ENCODE measurements around the gene DEPP1.
A peak's percentile ranks its signal among the peaks of the same experiment; 100 is the strongest.
"Not testable (repeated sequence)": the region's sequence is repeated elsewhere in the genome, so short reads cannot be mapped to it uniquely, and the experiment has no call there.

Gene DEPP1, protein sequence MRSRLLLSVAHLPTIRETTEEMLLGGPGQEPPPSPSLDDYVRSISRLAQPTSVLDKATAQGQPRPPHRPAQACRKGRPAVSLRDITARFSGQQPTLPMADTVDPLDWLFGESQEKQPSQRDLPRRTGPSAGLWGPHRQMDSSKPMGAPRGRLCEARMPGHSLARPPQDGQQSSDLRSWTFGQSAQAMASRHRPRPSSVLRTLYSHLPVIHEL

DNA sequence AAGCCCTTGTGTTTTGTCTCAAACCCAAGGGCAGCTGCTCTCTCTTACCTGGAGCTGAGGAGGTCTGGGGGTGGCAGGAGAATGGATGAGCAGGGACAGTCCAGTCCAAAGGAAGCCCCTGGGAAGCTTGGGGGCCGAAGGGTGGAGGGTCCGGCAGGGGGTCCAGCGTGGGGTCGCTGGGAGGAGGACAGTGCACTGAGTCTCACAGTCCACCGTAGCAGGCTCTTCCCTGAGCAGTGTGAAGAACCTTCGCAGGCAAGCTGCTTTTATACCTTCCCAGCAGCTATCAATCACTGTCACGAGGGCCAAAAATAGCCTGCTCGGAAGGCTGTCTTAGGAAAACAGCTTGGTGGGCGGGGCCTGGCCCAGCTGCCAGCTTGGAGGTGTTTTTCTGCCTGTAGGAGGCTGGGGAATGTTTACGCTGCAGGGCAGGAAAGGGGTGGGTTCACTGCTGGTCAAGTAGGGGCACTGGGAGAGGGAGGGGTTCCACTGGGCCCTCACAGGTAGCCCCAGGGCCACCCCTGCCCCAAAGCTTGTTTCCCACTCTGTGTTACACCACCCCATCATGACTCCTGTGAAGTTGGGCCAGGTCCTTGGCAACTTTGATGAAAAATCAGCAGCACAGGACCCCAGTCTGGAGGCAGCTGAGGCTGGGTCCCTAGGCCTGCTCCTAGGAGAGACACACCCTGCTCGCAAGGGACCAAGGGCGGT lies at the start of gene DEPP1:
DEPP1 (minus strand) TSS at position 240 of the 711 bp plus-strand sequence. CDS start 779 bp downstream, outside the sequence.
- peak; percentile 96 for DNase-seq (ENCODE audit: low read depth, low spot score)

DNA sequence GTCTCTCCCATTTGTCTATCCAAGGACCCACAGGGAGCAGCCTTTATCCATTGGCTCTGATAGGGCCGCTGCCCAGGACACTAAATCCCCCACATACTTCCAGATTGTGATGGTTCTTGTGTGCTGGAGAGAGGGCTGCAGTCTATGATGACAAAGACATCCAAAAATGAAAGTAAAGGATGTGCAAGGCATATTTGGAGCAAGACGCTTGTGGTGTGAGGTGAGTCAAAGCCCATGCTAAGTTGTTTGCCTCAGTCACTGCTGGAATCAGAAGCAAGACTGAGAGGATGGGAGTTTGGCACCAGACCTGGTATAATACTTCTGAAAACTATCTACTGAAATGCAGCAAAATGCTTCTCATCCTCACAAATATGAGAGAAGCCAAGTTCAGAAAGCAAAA lies 44.8 kb upstream of the DEPP1 start:
- DNase-seq (ENCODE audit: low read depth, low spot score): no peak

DNA sequence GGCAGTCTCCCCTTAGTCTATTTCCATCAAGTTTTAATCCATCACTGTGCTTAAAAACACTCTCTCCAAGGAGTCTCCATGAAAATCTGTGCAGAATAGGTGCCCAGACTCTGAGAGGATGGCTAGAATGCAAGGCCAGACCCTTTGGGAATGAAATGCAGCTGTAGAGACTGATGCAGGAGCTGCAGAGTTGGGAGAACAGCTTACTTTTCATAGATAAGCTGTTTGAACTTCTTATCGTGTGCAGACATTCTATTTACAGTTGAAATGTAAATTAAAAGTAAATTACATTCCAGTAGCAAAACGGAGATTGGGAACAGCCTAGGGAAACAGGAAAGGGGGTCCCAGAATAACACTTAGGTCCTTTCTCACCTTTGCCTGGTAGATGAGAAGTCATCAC lies 37.0 kb upstream of the DEPP1 start:
- no peak for DNase-seq (ENCODE audit: low read depth, low spot score)

DNA sequence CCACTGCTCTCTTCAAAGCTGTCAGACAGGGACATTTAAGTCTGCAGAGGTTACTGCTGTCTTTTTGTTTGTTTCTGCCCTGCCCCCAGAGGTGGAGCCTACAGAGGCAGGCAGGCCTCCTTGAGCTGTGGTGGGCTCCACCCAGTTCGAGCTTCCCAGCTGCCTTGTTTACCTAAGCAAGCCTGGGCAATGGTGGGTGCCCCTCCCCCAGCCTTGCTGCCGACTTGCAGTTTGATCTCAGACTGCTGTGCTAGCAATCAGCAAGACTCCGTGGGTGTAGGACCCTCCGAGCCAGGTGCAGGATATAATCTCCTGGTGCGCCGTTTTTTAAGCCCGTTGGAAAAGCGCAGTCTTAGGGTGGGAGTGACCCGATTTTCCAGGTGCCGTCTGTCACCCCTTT lies 35.9 kb upstream of the DEPP1 start:
- not testable (repeated sequence) for DNase-seq (ENCODE audit: low read depth, low spot score)

DNA sequence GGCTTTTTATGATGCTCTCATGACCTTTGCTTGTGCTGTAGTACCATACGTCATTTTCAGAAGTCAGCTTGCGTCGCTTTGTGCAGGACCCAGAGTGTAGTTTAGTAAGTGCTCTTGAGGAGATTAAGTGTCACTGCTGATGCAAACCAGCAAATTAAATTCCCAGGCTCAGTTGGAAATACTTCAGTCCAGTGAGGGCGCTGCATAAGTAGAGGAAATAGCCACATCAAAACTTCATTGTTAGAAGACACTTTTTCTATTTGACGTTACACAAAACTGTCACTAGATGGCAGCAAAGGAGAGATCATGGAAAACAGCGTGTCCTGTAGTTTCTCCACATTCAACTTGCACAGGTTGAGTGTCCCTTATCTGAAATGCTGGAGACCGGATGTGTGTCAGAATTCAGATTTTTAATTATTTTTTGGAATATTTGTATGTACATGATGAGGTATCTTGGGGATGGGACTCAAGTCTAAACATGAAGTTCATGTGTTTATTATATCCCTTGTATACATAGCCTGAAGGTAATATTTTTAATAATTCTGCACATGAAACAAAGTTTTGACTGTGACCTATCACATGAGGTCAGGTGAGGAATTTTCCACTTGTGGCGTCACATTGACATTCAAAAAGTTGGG lies 30.0 kb upstream of the DEPP1 start:
- DNase-seq (ENCODE audit: low read depth, low spot score): peak; percentile 90

DNA sequence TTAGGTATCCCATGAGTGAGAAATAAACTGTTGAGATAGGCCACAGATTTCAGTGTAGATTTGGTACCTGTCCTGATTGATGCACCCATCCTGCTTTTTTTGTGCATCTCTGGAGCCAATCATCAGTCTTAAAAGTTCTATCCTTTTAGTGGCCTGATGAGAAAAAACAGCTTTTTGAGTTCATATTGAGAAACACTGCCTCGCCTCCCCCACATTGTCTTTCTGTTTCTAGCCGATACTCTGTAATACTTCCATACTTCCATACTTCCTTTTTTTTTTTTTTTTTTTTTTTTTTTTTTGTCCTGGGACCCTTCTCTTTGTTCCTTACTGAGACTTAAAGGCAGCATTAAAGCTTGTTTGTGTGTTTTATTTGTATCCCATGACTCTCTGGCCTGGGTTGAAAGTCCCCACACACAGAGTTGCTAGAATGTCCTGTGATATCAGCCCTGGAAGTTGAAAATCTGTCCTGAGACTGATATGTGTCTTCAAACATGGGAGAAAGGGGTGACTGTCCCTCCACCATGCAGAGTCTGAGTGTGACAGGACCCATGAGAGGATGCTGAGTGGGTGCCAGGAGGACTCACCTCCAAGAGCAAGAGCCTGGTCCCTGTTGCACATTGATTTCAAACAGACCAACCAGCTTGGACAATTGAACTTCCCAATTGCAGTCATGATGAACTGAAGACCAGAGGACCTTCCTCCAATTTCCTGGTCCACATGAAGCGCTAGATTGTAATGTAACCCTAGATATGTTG lies 27.8 kb upstream of the DEPP1 start:
- no peak for DNase-seq (ENCODE audit: low read depth, low spot score)

DNA sequence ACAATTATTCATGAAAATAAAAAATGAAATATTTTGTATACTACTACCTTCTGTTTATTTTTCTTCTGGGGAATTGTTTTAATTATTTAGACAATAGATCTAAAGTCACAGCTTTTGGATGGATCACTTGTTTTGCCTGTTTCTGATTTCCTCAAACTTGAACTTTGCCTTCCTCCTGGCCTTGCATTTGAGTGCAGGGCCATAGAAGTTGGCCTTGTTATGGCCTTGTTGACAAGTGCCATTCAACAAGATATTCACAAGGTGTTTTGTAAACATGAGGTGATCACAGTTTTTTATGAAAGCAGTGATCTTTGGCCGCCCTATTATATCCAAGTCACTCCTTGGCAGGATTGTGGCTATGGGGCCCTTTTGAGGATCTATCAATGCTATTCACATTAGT lies 26.7 kb upstream of the DEPP1 start:
- no peak for DNase-seq (ENCODE audit: low read depth, low spot score)

DNA sequence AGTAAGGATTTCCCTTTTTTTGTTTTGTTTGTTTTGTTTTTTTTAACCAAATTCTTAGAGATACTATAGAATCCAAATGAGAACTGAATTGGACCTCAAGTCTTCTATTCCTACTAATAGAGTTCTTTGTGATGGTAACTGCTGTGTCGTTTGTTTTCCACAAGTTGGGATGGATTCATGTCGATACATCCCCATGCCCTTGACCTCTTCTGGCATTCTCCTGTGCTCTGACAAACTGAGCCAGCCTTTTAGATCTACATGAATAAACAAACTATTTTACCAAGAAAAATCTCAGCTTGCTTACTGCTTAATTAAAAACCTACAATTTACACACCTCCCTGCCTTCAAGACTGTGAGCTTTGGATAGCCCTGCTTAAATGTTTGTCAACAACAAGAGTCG lies 26.1 kb upstream of the DEPP1 start:
- no peak for DNase-seq (ENCODE audit: low read depth, low spot score)

DNA sequence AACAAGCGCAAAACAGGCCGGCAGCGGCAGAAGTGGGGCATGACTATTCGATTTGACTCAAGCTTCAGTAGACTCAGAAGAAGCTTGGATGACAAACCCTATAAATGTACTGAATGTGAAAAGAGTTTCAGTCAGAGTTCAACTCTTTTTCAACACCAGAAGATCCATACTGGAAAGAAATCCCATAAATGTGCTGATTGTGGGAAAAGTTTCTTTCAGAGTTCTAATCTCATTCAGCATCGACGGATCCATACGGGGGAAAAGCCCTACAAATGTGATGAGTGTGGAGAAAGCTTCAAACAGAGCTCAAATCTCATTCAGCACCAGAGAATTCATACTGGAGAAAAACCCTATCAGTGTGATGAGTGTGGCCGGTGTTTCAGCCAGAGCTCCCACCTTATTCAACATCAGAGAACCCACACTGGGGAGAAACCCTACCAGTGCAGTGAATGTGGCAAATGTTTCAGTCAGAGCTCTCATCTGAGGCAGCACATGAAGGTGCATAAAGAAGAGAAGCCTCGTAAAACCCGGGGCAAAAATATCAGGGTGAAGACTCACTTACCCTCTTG lies 24.9 kb upstream of the DEPP1 start:
- DNase-seq (ENCODE audit: low read depth, low spot score): no peak

DNA sequence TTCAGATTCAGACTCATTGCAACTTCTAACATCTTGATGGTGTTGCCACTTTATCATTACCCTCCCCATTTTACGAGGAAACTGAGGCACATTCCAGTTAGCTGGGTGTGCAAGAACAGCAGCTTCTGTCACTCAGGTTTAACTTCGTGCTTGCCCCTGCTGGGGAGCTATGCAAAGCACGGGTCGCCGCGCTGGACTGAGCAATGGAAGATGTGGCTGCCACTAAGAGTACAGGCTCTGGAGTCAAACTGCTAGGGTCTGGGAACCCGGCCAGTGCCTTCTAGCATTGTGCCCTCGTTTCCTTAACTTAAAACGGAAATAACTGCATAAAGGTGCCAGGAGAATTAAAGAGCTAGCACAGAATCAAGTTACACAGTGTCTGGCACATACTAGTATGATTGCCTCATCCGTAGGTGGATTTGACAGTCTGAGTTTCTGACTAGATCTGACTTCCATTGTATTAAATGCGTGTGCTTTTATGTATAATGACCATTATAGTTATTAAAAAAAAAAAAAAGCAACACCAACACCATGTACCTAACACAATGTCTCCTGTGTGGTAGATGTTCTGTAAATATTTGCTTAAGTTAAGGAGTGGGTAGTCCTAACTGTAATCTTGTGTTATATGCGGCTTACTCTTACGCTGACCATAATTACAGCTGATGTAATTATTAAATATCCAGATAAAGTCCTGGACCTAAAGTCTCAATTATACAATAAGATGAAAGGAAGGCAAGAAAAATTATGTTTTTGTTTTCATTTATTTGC lies 23.0 kb upstream of the DEPP1 start:
- DNase-seq (ENCODE audit: low read depth, low spot score): peak; percentile 79

DNA sequence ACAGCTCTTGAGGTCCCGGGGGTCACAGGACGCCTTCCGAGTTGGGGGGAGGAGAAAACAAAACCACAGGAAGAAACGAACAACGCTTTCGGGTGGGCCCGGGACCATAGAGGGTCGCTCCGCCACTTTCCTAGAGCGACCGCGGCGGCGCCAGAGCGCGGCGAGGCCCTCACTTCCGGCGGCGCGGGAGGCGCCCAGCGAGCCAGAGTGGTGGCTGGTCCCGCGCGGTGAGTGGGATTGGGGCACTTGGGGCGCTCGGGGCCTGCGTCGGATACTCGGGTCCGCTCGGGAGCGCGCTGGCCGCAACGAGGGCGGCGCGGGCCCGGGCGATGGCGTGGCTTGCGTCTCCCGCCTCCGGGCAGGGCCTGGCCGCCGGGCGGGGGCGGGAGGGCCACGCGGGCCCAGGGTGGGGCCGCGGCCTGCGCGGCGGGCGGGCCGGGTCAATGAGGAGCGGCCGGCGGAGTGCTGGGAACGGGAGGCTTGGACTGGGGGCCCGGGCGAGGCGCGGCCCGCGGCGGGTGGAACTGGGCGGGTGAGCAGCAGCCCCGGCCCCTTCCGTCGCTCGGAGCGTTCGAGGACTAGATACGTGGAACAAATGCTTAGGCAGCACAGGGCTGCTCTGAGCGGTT lies 22.3 kb upstream of the DEPP1 start, which contains the start of gene ZNF22:
ZNF22 (plus strand) TSS at position 172 of the 629 bp plus-strand sequence. CDS start 2,446 bp downstream, outside the sequence.
- peak; percentile 86 for DNase-seq (ENCODE audit: low read depth, low spot score)

DNA sequence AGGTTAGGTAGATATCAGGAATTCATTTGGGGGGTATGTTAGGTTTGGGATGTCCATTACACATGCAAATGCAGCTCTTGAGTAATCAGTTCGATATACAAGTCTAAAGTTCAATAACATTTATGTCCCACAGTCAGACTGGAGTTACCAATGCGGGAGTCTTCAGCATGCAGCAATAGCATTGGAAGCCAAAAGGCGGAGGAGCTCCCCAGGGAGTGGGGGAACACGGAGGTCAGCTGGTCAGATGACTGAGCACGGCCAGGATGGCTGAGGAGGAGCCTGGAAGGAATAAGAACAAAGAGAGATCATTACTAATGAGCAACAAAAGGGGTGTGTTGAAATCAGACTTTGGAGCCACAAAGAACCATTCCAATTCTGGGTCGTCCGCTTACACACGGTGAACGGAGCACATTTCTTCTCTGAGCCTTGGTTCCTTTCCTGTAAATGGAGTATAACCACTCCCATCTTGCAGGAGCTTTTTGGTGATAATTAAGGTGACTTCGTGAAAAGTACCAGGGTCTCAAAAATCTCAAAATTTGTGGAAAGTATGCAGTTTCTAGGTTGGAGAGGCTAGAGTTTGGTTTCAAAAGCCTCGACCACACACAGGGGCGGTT lies 21.6 kb upstream of the DEPP1 start:
- peak; percentile 27 for DNase-seq (ENCODE audit: low read depth, low spot score)

DNA sequence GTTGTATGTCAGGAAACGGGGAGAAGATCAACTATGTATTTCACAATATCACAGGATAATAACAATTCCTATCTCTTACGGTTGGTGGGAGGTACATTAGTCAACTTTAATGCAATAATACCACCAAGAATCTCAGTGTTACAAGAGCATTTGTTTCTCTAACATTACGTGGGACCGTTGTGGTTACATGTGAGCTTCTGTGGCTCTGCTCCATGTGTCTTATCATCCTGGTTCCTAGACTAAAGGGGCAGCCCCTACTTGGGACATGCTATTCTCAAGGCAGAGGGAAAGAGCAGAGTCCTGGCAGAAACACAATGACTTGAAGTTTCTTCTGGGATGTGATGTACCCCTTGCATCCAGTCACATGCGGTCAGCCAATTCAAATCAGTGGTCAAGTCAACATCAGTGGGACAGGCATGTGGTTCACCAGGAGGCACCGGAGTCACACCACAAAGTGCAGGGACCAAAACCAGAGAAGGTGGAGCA lies 19.6 kb upstream of the DEPP1 start:
- peak; percentile 61 for DNase-seq (ENCODE audit: low read depth, low spot score)

DNA sequence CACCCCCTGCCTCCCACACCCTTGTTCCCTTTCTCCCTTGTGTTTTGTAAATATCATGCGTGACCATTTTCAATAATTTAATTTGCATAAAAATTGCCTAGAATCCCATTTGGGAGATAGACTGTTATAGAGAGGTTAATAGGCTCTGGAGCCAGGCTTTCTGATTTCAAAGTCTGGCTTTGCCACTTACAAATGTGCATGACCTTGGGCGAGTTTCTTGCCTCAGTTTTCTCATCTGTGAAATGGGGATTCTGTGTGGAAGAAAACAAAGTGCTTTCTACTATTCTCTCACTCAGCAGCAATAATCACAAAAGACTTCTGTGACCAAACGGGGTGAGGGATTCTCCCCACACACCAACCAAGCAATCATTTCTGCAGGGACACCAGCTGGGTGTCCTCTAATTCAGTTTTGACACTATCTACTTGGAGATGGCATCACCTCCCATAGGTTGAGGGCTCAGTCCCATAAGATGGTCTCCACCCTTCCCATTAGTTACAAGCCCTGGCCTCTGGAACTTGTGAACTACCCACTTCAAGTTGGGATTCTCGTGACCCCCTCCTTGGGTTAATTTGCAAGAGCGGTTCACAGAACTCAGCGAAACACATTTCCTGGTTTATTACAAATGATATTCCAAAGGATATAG lies 18.6 kb upstream of the DEPP1 start:
- DNase-seq (ENCODE audit: low read depth, low spot score): no peak

DNA sequence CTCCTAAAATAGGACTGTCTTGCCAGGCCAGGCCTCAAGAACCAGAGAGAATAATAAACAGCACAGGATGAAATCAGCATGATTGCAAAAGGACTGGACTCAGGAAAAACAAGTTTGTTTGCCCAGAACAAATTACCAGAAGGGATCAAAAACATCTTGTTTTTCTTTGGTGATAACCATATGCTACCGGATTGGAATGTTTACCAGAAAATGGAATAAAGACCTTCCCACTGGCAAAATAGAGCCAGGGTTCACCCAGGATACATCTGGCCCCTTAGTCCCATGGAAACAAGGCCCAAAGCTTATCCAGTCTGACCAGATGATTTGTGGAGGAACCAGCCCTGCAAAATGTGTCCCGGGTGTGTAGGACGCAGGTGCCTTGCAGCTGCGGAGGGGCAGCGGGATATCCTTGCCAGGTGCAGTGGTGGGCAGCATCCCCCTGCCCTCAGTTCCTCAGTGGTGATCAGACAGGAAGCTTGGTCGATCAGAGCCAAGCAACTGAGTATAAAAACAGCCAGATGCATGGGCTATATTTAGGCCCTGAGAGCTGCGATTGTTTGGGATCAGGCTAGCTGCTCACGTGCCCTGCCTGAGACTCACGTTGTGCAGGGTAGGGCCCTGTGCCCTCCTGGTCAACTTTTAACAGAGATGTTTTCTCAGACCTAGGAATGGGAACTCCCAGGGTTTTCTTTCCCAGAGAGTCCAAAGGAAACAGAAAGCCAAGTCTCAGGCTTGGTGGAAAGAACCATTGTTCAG lies 17.5 kb upstream of the DEPP1 start:
- peak; percentile 46 for DNase-seq (ENCODE audit: low read depth, low spot score)

DNA sequence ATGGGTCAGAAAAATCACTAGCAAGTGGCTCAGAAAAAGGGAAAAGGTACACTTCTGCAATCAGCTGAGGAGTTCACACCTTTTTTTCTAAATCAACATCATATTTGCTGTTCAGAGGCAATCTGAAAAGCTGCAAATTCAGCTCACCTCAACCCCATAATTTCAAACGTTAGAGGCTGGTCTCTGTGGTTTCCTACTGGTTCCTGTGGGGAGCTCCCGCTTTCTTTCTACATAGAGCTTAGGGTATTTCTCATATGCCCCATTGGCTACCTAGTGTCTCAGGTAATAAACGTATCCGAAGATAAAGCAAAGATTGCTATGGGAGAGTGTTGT lies 16.9 kb upstream of the DEPP1 start:
- DNase-seq (ENCODE audit: low read depth, low spot score): no peak

DNA sequence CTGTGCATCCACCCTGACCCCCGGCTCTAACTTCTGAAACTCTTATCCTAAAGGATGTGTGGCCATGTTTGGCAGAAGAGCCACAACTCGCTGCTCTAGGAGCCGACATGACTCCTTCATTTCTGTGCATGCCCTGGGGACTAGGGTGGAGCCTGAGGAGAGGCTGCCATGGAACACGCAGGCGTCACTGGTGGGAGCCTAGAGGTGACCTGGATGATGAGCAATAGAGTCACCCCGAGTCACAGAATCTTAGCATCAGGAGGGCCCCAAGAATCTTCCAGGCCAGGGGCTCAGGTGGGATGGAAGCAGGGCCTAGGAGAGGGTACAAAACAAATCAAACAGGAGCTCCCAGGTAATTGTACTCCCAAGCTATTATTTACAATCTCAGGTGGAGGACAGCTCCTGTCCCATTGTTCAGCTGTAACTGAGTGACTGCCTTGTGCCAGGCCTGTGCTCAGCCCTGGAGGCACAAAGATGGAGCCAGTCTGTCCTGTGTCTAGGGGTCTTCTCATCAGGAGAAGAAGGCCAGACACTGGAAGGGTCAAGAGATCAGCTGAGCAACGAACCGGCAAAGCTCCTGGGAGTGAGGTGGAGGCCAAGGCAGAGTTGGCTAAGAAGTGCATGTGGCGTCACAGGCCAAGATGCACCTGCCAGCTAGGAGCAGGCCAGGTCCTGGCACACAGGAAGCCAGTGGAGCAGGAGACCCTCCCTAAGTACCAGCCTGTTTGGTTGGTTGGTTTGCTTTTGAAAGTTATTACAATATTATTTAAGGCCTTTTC lies 16.3 kb upstream of the DEPP1 start:
- no peak for DNase-seq (ENCODE audit: low read depth, low spot score)
